Neural cell (in vitro differentiated cells): ENCODE measurements around the gene TFCP2. TPM values are rescaled to one million over a fixed set of nuclear protein-coding genes. Genes with fewer than 3 reads are reported as not detected.

Source experiments
- H2AFZ ChIP-seq: fragments of 200-600, 300-800 bp; sonication (generic), shearing (Covaris generic); 2 replicates; pipeline ENCODE4 v1.6.0; 2014; ENCODE audit warnings: low read depth, mild to moderate bottlenecking, antibody characterized with exemption, low read length, moderate library complexity
- H3F3A ChIP-seq: fragments of 200-600 bp; shearing (Covaris generic); 2 replicates; pipeline ENCODE4 v1.6.1; 2016; ENCODE audit warnings: mild to moderate bottlenecking, moderate library complexity, mixed read lengths, antibody characterized with exemption, low read length; ENCODE audit not compliant: insufficient read depth, poor library complexity, severe bottlenecking
- H3K27ac ChIP-seq: fragments of 200-600, 300-800 bp; sonication (generic), shearing (Covaris generic); 2 replicates; pipeline ENCODE4 v1.5.1; 2014; ENCODE audit warnings: mild to moderate bottlenecking, low read length, moderate library complexity
- H3K27me3 ChIP-seq: fragments of 300-800, 200-600 bp; sonication (generic), shearing (Covaris generic); 2 replicates; pipeline ENCODE4 v1.6.0; 2014; ENCODE audit warnings: mild to moderate bottlenecking, low read depth, low read length, moderate library complexity; ENCODE audit not compliant: insufficient read depth
- H3K36me3 ChIP-seq: fragments of 300-800, 200-600 bp; sonication (generic), shearing (Covaris generic); 2 replicates; pipeline ENCODE4 v1.5.1; 2014; ENCODE audit warnings: mild to moderate bottlenecking, antibody characterized with exemption, low read length, moderate library complexity; ENCODE audit not compliant: insufficient read depth
- H3K4me2 ChIP-seq: fragments of 300-800, 200-600 bp; sonication (generic), shearing (Covaris generic); 2 replicates; pipeline ENCODE4 v1.6.0; 2014; ENCODE audit warnings: mild to moderate bottlenecking, low read length
- H3K4me3 ChIP-seq: fragments of 300-800, 200-600 bp; sonication (generic), shearing (Covaris generic); 2 replicates; pipeline ENCODE4 v1.5.1; 2014; ENCODE audit warnings: mild to moderate bottlenecking, low read length, moderate library complexity
- H3K79me2 ChIP-seq: fragments of 200-600 bp; shearing (Covaris generic); replicated peaks from 2 replicates; pipeline ENCODE4 v1.6.0; 2014; ENCODE audit warnings: mild to moderate bottlenecking, low read length, moderate library complexity; ENCODE audit not compliant: insufficient read depth
- H3K9ac ChIP-seq: fragments of 300-800, 200-600 bp; sonication (generic), shearing (Covaris generic); 2 replicates; pipeline ENCODE4 v1.6.1; 2016; ENCODE audit warnings: mild to moderate bottlenecking, low read length, mixed read lengths
- H3K9me2 ChIP-seq: fragments of 200-600 bp; shearing (Covaris generic); 2 replicates; pipeline ENCODE4 v1.6.1; 2016; ENCODE audit warnings: mild to moderate bottlenecking, low read length, mixed read lengths; ENCODE audit not compliant: insufficient read depth
- H3K9me3 ChIP-seq: fragments of 200-600, 300-800 bp; sonication (generic), shearing (Covaris generic); 2 replicates; pipeline ENCODE4 v1.6.1; 2016; ENCODE audit warnings: mild to moderate bottlenecking, mixed run types, low read length, moderate library complexity, mixed read lengths
- H4K20me1 ChIP-seq: fragments of 200-600 bp; shearing (Covaris generic); 2 replicates; pipeline ENCODE4 v1.6.1; 2016; ENCODE audit warnings: mild to moderate bottlenecking, mixed run types; ENCODE audit not compliant: insufficient read depth
- EP300 ChIP-seq: fragments of 450-650 bp; conservative IDR thresholded peaks from 2 replicates; pipeline ENCODE4 v1.6.1; 2014; ENCODE audit warnings: antibody characterized with exemption, mild to moderate bottlenecking, moderate library complexity; ENCODE audit not compliant: poor library complexity, severe bottlenecking
- EZH2 ChIP-seq: fragments of 200-600, 300-800 bp; shearing (Covaris generic), sonication (generic); IDR thresholded peaks from 2 replicates; pipeline ENCODE4 v1.6.1; 2014; ENCODE audit warnings: antibody characterized with exemption, low read length, borderline replicate concordance, mild to moderate bottlenecking; ENCODE audit not compliant: insufficient read depth, poor library complexity, severe bottlenecking
- MXI1 ChIP-seq: fragments of 450-650 bp; conservative IDR thresholded peaks from 2 replicates; pipeline ENCODE4 v1.6.1; 2014; ENCODE audit warnings: antibody characterized with exemption, mild to moderate bottlenecking; ENCODE audit not compliant: poor library complexity, severe bottlenecking
- POLR2AphosphoS5 ChIP-seq: IDR thresholded peaks from 2 replicates; pipeline ENCODE4 v1.6.1; 2012
- RAD21 ChIP-seq: fragments of 450-650 bp; conservative IDR thresholded peaks from 2 replicates; pipeline ENCODE4 v1.6.1; 2014; ENCODE audit warnings: antibody characterized with exemption, mild to moderate bottlenecking, moderate library complexity
- SMC3 ChIP-seq: fragments of 450-650 bp; conservative IDR thresholded peaks from 2 replicates; pipeline ENCODE4 v1.6.1; 2014; ENCODE audit warnings: antibody characterized with exemption, mild to moderate bottlenecking, moderate library complexity; ENCODE audit not compliant: poor library complexity
- TAF1 ChIP-seq: IDR thresholded peaks from 2 replicates; pipeline ENCODE4 v1.6.1; 2012; ENCODE audit warnings: low read depth
- polyA plus RNA-seq: library from polyadenylated mRNA; depleted of rRNA; stranded (reverse); fragments of >200 nt; gene quantifications from 2 replicates; pipeline ENCODE4 v1.2.3, GENCODE V29; 2014
- TF ChIP-seq, protein P1 (sequence below): fragments of 450-650 bp; IDR thresholded peaks from 2 replicates; pipeline ENCODE4 v1.5.1; 2014; ENCODE audit warnings: antibody characterized with exemption, mild to moderate bottlenecking, moderate library complexity; ENCODE audit not compliant: poor library complexity, severe bottlenecking
- TF ChIP-seq, protein P2 (sequence below): IDR thresholded peaks from 2 replicates; pipeline ENCODE4 v1.6.1; 2012; ENCODE audit warnings: borderline replicate concordance

TFCP2 gene
- polyA plus RNA-seq, 1 donor from 2014 or later, result 28.6 TPM

DNA sequence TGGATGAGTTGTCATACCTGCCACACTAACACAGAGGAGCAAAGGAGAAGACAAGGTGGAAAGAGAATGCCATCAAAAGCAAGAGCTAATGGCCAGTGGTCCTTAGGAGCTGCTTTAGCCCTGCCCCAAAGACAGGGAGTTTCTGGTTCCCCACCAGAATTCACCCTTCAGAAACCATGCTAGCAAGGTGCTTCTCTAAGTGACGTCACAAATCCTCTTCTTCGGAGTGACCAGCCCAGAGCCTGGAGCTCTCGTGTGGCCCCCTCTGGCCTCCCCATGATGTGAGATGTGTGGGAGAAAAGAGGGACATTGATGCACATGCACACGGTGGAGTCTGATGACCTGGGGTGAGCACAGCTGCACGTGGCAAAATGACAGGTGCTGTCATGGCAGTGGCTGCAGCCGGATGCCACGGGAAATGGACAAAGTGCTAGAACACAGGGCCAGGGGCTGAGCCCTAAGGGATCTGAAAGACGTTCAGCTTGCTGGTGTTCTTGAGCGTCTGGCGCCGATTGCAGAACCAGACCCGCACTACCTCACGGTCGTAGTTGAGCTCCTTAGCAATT lies 16.9 kb upstream of the TFCP2 start:
- no peak overlapping the region for H3K4me3 ChIP-seq
- H4K20me1 ChIP-seq, result no peaks in the 10 kb centered on the region
- no peak overlapping the region for H3K27ac ChIP-seq
- H3K79me2 ChIP-seq, result no peaks in the 10 kb centered on the region
- no peaks in the 10 kb centered on the region for H3K9me2 ChIP-seq
- H3K4me2 ChIP-seq, result no peak overlapping the region
- no peaks in the 10 kb centered on the region for H3K27me3 ChIP-seq
- TF ChIP-seq, protein P1, sequence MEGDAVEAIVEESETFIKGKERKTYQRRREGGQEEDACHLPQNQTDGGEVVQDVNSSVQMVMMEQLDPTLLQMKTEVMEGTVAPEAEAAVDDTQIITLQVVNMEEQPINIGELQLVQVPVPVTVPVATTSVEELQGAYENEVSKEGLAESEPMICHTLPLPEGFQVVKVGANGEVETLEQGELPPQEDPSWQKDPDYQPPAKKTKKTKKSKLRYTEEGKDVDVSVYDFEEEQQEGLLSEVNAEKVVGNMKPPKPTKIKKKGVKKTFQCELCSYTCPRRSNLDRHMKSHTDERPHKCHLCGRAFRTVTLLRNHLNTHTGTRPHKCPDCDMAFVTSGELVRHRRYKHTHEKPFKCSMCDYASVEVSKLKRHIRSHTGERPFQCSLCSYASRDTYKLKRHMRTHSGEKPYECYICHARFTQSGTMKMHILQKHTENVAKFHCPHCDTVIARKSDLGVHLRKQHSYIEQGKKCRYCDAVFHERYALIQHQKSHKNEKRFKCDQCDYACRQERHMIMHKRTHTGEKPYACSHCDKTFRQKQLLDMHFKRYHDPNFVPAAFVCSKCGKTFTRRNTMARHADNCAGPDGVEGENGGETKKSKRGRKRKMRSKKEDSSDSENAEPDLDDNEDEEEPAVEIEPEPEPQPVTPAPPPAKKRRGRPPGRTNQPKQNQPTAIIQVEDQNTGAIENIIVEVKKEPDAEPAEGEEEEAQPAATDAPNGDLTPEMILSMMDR, result no peak
- TF ChIP-seq POLR2AphosphoS5 (no peak), MXI1 (no peak), EP300 (no peak), TAF1 (no peak), RAD21 (no peak), SMC3 (no peak), EZH2 (no peak)
- TF ChIP-seq, protein P2, sequence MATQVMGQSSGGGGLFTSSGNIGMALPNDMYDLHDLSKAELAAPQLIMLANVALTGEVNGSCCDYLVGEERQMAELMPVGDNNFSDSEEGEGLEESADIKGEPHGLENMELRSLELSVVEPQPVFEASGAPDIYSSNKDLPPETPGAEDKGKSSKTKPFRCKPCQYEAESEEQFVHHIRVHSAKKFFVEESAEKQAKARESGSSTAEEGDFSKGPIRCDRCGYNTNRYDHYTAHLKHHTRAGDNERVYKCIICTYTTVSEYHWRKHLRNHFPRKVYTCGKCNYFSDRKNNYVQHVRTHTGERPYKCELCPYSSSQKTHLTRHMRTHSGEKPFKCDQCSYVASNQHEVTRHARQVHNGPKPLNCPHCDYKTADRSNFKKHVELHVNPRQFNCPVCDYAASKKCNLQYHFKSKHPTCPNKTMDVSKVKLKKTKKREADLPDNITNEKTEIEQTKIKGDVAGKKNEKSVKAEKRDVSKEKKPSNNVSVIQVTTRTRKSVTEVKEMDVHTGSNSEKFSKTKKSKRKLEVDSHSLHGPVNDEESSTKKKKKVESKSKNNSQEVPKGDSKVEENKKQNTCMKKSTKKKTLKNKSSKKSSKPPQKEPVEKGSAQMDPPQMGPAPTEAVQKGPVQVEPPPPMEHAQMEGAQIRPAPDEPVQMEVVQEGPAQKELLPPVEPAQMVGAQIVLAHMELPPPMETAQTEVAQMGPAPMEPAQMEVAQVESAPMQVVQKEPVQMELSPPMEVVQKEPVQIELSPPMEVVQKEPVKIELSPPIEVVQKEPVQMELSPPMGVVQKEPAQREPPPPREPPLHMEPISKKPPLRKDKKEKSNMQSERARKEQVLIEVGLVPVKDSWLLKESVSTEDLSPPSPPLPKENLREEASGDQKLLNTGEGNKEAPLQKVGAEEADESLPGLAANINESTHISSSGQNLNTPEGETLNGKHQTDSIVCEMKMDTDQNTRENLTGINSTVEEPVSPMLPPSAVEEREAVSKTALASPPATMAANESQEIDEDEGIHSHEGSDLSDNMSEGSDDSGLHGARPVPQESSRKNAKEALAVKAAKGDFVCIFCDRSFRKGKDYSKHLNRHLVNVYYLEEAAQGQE, result no peak
- no peaks in the 10 kb centered on the region for H3F3A ChIP-seq
- no peak overlapping the region for H3K9ac ChIP-seq
- H3K9me3 ChIP-seq, result no peaks in the 10 kb centered on the region
- H2AFZ ChIP-seq, result no peak overlapping the region
- H3K36me3 ChIP-seq, result peaks cover 10% of the 10 kb centered on the region

DNA sequence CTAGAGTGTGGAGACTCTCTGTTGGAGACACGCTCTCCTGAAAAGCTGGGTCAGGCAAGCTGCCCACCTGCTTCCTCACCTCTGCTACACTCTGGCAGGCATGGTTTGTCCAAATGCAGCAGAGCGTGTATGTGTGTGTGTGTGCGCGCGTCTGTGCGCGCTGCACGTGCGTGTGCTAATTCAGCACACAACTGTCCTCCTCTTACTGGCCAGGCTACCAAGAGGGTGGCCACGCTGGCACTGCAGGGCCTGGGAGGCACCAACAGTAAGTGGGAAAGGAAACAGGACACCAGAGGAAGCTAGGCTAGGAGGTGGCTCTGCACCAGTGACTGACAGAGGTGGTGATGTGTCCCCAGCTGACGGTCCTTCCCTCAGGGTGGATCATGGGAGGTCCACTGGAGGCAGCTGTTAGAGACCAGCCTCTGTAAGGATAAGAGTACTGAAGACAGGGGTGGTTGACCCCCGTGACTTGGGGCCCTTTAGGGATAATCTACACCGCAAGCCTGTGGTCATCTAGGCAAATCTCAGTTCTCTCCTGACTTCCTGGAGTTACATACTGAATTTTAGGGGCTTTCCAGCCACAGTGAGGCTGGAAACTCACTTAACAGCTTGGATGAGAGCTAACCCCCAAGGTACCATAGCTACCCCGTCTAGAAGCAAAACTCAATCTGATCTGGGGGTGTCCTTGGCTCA lies 15.6 kb upstream of the TFCP2 start:
- Histone ChIP-seq H3F3A (no peaks in the 10 kb centered on the region), H3K27ac (no peak overlapping the region), H3K27me3 (no peaks in the 10 kb centered on the region), H3K9me2 (no peaks in the 10 kb centered on the region), H3K4me2 (no peak overlapping the region), H3K9ac (no peak overlapping the region), H3K9me3 (no peaks in the 10 kb centered on the region), H3K79me2 (no peaks in the 10 kb centered on the region), H3K36me3 (peaks cover 10% of the 10 kb centered on the region), H3K4me3 (no peak overlapping the region), H4K20me1 (no peaks in the 10 kb centered on the region), H2AFZ (no peak overlapping the region)
- TF ChIP-seq, protein P2, result no peak
- TF ChIP-seq RAD21 (no peak), POLR2AphosphoS5 (no peak), TAF1 (no peak), MXI1 (no peak), EP300 (no peak), SMC3 (no peak)
- TF ChIP-seq, protein P1, result no peak
